OCI-LY3 (cell line): ENCODE data around the gene PDS5B.
A peak's percentile ranks its signal among the peaks of the same experiment; 100 is the strongest.

Experiments
- H2AFZ ChIP-seq: fragments of 200-600, 300-600 bp; shearing (Covaris generic); 2 replicates; pipeline ENCODE4 v1.6.0; 2014; ENCODE audit warnings: antibody characterized with exemption, low read depth, low read length
- H3K27ac ChIP-seq: fragments of 200-600, 300-600 bp; sonication (generic); 2 replicates; pipeline ENCODE4 v1.5.1; 2014; ENCODE audit warnings: mild to moderate bottlenecking, low read length, moderate library complexity, mixed read lengths
- H3K27me3 ChIP-seq: fragments of 200-600, 300-600 bp; sonication (generic); 2 replicates; pipeline ENCODE4 v1.6.1; 2014; ENCODE audit warnings: low read depth, low read length, mixed read lengths
- H3K36me3 ChIP-seq: fragments of 200-600, 300-600 bp; sonication (generic); replicated peaks from 2 replicates; pipeline ENCODE3; 2014; ENCODE audit warnings: low read depth, low read length, mixed read lengths
- H3K4me1 ChIP-seq: fragments of 300-600, 200-600 bp; sonication (generic); 2 replicates; pipeline ENCODE4 v1.6.1; 2014; ENCODE audit warnings: low read length, mixed read lengths
- H3K4me2 ChIP-seq: fragments of 200-600, 300-600 bp; sonication (generic); 2 replicates; pipeline ENCODE4 v1.6.1; 2014; ENCODE audit warnings: low read length, mixed read lengths
- H3K4me3 ChIP-seq: fragments of 300-600, 200-600 bp; sonication (generic); 2 replicates; pipeline ENCODE4 v1.5.1; 2014; ENCODE audit warnings: antibody characterized with exemption, mild to moderate bottlenecking, low read length, moderate library complexity
- H3K79me2 ChIP-seq: fragments of 300-600, 200-600 bp; shearing (Covaris generic); 2 replicates; pipeline ENCODE4 v1.6.1; 2014; ENCODE audit warnings: mild to moderate bottlenecking, low read length, mixed read lengths
- H3K9ac ChIP-seq: fragments of 300-600, 200-600 bp; shearing (Covaris generic); 2 replicates; pipeline ENCODE4 v1.6.0; 2014; ENCODE audit warnings: mild to moderate bottlenecking, low read length, moderate library complexity
- H3K9me3 ChIP-seq: fragments of 200-600, 300-600 bp; shearing (Covaris generic); 2 replicates; pipeline ENCODE4 v1.6.1; 2014; ENCODE audit warnings: low read length, mixed read lengths; ENCODE audit not compliant: insufficient read depth
- H4K20me1 ChIP-seq: fragments of 200-600, 300-600 bp; sonication (generic); 2 replicates; pipeline ENCODE4 v1.6.1; 2016; ENCODE audit warnings: low read length, mixed read lengths; ENCODE audit not compliant: insufficient read depth
- CTCF ChIP-seq: fragments of 200-600, 300-600 bp; sonication (generic); IDR thresholded peaks from 2 replicates; pipeline ENCODE4 v1.5.1; 2014; ENCODE audit warnings: antibody characterized with exemption, low read length, low read depth
- EZH2phosphoT487 ChIP-seq: fragments of 200-600 bp; shearing (Covaris generic); IDR thresholded peaks from 2 replicates; pipeline ENCODE4 v1.6.1; 2018; ENCODE audit warnings: antibody characterized with exemption, mixed run types, low read depth

The PDS5B gene

DNA sequence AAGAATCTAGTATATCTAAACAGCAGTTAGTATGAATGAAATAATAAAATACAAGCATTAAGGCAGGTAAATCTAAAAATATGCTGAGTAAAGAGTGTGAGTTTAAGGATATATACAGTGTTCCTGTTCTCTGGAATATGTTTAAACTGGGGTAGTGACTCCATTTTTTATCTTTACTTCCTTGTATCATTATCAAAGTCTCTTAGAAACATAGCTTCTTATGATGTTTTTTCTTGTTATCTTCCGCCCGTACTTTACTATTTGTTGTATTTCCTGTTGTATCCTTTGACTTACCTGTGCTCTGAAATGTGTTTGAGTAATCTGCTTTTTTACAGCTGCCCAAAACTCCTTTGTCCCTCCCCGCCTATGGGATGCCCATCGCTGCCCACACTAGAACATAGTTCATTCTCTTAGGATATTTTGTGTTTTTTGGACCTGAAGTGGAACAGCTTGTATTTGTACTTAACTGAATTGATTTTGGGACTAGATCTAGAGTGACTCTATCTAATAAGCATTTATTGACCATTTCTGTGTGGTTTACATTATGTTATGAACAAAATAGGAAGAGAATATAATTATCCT is 80.8 kb downstream of the PDS5B start:
- no peaks in the 10 kb centered on the region for H3K9me3 ChIP-seq
- H3K9ac ChIP-seq, result no peak overlapping the region
- H3K36me3 ChIP-seq, result no peaks in the 10 kb centered on the region
- TF ChIP-seq EZH2phosphoT487, result no peak
- TF ChIP-seq CTCF, result no peak
- H3K27me3 ChIP-seq, result no peaks in the 10 kb centered on the region
- H3K4me3 ChIP-seq, result no peak overlapping the region
- H2AFZ ChIP-seq, result no peak overlapping the region
- H3K4me1 ChIP-seq, result peaks cover 11% of the 10 kb centered on the region
- no peaks in the 10 kb centered on the region for H3K79me2 ChIP-seq
- H3K4me2 ChIP-seq, result no peak overlapping the region
- H4K20me1 ChIP-seq, result no peaks in the 10 kb centered on the region
- no peak overlapping the region for H3K27ac ChIP-seq

DNA sequence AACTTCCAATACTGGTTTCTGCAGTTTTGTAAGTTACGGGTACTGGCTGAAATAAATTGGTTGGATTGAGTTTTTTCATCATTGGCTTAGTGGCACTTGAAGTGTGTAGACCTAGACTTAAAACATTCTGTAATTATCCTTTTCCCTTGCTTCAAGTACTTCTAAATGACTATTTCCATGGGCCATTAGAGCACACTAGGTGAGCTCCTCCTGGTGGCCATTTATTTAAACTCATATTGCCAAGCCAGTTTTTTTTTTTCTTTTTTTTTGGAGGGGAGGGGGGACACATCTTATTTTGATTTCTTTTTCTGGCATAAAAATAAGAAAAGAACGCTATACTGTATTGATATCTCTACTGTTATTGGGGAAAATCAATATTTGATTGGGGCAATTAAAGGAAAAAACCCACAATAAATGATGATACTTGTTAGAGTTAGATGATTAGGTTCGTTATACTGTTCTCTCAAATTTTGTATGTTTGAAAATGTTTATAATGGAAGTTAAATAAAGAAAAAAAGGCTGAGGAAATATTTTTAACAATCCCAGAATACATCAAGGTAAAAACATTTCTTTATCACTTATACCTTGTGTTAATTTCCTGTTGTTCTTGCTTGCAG is 82.9 kb downstream of the PDS5B start:
- Histone ChIP-seq H3K4me1 (peaks cover 11% of the 10 kb centered on the region), H2AFZ (no peak overlapping the region), H3K9me3 (no peaks in the 10 kb centered on the region), H3K9ac (no peak overlapping the region), H3K4me3 (no peak overlapping the region), H3K27me3 (no peaks in the 10 kb centered on the region), H3K27ac (no peak overlapping the region), H4K20me1 (no peaks in the 10 kb centered on the region), H3K36me3 (peaks cover 4% of the 10 kb centered on the region), H3K79me2 (no peaks in the 10 kb centered on the region), H3K4me2 (peak overlapping the region; percentile 4)
- no peak for TF ChIP-seq EZH2phosphoT487
- peak; percentile 84 for TF ChIP-seq CTCF

DNA sequence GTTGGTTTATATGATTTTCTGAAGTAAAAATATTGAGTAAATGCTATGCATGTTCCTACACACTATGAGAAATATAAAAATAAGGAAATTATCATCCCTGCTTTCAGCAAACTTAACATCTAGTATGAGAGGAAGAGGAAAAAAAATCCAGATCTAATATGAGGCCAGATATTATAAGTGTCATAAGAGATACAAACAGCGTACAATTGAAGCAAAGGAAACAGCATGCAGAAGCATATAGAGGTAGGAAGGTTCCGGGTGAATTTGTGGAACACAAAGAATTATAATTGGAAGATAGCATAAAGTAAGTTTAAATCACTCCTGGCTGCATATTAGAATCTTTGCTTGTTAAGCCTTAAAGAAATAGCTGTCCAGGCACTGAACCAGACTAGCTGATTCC is 88.3 kb downstream of the PDS5B start:
- no peaks in the 10 kb centered on the region for H3K9me3 ChIP-seq
- no peaks in the 10 kb centered on the region for H4K20me1 ChIP-seq
- H3K9ac ChIP-seq, result no peak overlapping the region
- no peaks in the 10 kb centered on the region for H3K4me1 ChIP-seq
- H2AFZ ChIP-seq, result no peak overlapping the region
- peaks cover 15% of the 10 kb centered on the region for H3K36me3 ChIP-seq
- H3K4me2 ChIP-seq, result no peak overlapping the region
- no peaks in the 10 kb centered on the region for H3K27me3 ChIP-seq
- H3K4me3 ChIP-seq, result no peak overlapping the region
- H3K27ac ChIP-seq, result no peak overlapping the region
- TF ChIP-seq EZH2phosphoT487 (no peak), CTCF (no peak)
- H3K79me2 ChIP-seq, result no peaks in the 10 kb centered on the region

GRCh38 chr13:32676242-32676641 is 90.0 kb downstream of the PDS5B start:
- H3K4me1 ChIP-seq, result peaks cover 4% of the 10 kb centered on the region; the same call in 1 of the 2 replicates
- no peak for TF ChIP-seq CTCF
- no peaks in the 10 kb centered on the region for H3K27me3 ChIP-seq
- no peak overlapping the region for H3K4me2 ChIP-seq
- no peak overlapping the region for H3K4me3 ChIP-seq
- peaks cover 28% of the 10 kb centered on the region for H3K36me3 ChIP-seq
- no peak overlapping the region for H2AFZ ChIP-seq
- no peaks in the 10 kb centered on the region for H4K20me1 ChIP-seq
- H3K27ac ChIP-seq, result no peak overlapping the region
- no peaks in the 10 kb centered on the region for H3K9me3 ChIP-seq
- H3K79me2 ChIP-seq, result no peaks in the 10 kb centered on the region
- no peak overlapping the region for H3K9ac ChIP-seq
